Measurements from ENCODE around the gene PLEKHM3. TPM values are rescaled to one million over a fixed set of nuclear protein-coding genes. Genes with fewer than 3 reads are reported as not detected.

Gene PLEKHM3
- total and polyA plus RNA-seq, 8 donors, result 14.4 to 17.9 (median 16.0) TPM

GRCh38 chr2:207863345-207863744, 162.0 kb downstream of the PLEKHM3 start:
- H3K4me1 ChIP-seq, result no peaks in the 10 kb centered on the region
- no peaks in the 10 kb centered on the region for H3K27me3 ChIP-seq
- no peak for TF ChIP-seq CTCF (IDR thresholded peaks at IDR 0.05)
- H3K36me3 ChIP-seq, result no peaks in the 10 kb centered on the region
- no peaks in the 10 kb centered on the region for H3K9me3 ChIP-seq
- no peak for DNase-seq
- H3K27ac ChIP-seq, result no peak overlapping the region
- no peak for ATAC-seq
- intact Hi-C loops (cut with DNase I), result no loop called here
- H3K4me3 ChIP-seq, result no peak overlapping the region

- Histone ChIP-seq H3K27me3 (no peaks in the 10 kb centered on the region), H3K36me3 (no peaks in the 10 kb centered on the region), H3K27ac (no peak overlapping the region), H3K4me3 (no peak overlapping the region), H3K9me3 (no peaks in the 10 kb centered on the region), H3K4me1 (no peaks in the 10 kb centered on the region)
- DNase-seq, result no peak
- TF ChIP-seq CTCF (IDR thresholded peaks at IDR 0.05), result no peak
- ATAC-seq, result no peak
- intact Hi-C loops (cut with DNase I), result no loop called here
Measured at GRCh38 chr2:207861789-207862188, 163.5 kb downstream of the PLEKHM3 start.

DNA sequence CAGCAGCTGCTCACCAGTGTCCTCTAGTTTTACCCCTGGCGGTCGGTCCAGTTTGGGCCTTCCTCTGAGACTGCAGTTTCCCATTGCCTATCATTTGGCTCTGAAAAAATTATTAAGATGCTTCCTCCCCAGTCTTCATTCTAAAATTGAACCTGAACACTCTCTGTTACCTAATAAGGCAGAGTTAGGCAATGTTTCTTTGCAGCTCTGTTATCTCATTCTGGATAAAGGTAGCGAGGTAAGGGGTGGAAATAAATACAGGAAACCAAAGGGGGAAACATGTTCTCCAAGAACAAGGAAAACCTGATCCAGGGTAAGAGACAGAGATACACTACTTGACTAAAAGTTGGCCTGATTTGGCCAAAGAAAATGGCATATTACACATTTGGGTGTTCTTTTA, 164.6 kb downstream of the PLEKHM3 start:
- no peak for TF ChIP-seq CTCF (IDR thresholded peaks at IDR 0.05)
- ATAC-seq (no peak), DNase-seq (no peak)
- Histone ChIP-seq H3K4me1 (no peaks in the 10 kb centered on the region), H3K27ac (no peak overlapping the region), H3K9me3 (no peaks in the 10 kb centered on the region), H3K36me3 (no peaks in the 10 kb centered on the region), H3K4me3 (no peak overlapping the region), H3K27me3 (no peaks in the 10 kb centered on the region)
- intact Hi-C loops (cut with DNase I), result no loop called here

DNA sequence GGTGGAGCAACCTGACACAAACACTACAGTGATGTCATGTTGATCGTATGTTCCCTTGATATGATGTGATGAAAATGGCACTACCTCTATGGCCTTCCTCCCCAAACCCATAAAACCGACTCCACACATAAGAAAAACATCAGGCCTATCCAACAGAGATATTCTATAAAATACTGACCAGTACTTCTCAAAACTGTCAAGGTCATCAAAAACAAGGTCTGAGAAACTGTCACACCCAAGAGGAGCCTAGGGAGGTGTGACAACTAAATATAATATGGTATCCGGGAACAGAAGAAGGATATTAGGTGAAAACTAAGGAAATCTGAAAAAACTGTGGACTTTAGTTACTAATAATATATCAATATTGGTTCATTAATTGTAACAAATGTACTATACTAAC, 169.7 kb downstream of the PLEKHM3 start:
- intact Hi-C loops (cut with DNase I), result no loop called here
- H3K4me3 ChIP-seq, result no peak overlapping the region
- H3K9me3 ChIP-seq, result no peaks in the 10 kb centered on the region
- no peaks in the 10 kb centered on the region for H3K27me3 ChIP-seq
- ATAC-seq (no peak), DNase-seq (no peak)
- TF ChIP-seq CTCF (IDR thresholded peaks at IDR 0.05), result no peak
- H3K36me3 ChIP-seq, result no peaks in the 10 kb centered on the region
- no peaks in the 10 kb centered on the region for H3K4me1 ChIP-seq
- no peak overlapping the region for H3K27ac ChIP-seq

- H3K27me3 ChIP-seq, result no peaks in the 10 kb centered on the region
- intact Hi-C loops (cut with DNase I), result no loop called here
Measured at GRCh38 chr2:207854484-207855440, 170.6 kb downstream of the PLEKHM3 start.

More at GRCh38 chr2:207854484-207855440, 170.6 kb downstream of the PLEKHM3 start:
- DNase-seq, result no peak
- ATAC-seq, result no peak
- H3K9me3 ChIP-seq, result no peaks in the 10 kb centered on the region
- H3K27ac ChIP-seq, result no peak overlapping the region
- H3K4me3 ChIP-seq, result no peak overlapping the region
- no peak for TF ChIP-seq CTCF (IDR thresholded peaks at IDR 0.05)
- no peaks in the 10 kb centered on the region for H3K4me1 ChIP-seq
- no peaks in the 10 kb centered on the region for H3K36me3 ChIP-seq

Data from left lung (tissue), 10 donors.